ENCODE data around the gene TXK. TPM values are rescaled to one million over a fixed set of nuclear protein-coding genes. Genes with fewer than 3 reads are reported as not detected.

TXK gene
- total and polyA plus RNA-seq, 2 experiments from 2014 or later, result 0.14 to 0.40 TPM

DNA sequence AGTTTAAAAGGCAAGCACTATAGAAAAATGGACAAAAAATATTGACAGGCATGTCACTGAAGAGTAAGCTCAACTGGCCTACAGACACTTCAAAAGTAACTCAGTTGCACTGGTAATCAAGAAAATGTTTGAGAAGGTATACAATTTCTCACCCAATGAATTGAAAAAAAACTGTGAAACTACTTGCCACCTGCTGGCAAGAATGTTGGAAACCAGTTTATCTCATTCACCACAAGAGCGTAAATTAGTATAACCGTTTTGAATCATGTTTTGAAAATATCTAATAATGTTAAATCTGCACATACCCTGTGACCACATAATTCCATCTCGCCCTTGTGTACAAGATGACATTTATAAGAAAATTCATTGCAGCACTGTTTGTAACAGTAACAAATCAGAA is 31.7 kb downstream of the TXK start:
- Mint-ChIP-seq H3K9me3 (no peaks in the 10 kb centered on the region), H3K27ac (no peak overlapping the region), H3K4me3 (no peak overlapping the region), H3K36me3 (ENCODE audit: low read depth) (no peaks in the 10 kb centered on the region), H3K4me1 (peaks cover 3% of the 10 kb centered on the region; the same call in 2 of the 3 replicates), H3K27me3 (ENCODE audit: insufficient read depth, low read depth, poor library complexity) (no peaks in the 10 kb centered on the region)
- ATAC-seq, result no peak
- H3K9me2 ChIP-seq (ENCODE audit: insufficient read depth), result no peaks in the 10 kb centered on the region
- TF ChIP-seq, protein P1, sequence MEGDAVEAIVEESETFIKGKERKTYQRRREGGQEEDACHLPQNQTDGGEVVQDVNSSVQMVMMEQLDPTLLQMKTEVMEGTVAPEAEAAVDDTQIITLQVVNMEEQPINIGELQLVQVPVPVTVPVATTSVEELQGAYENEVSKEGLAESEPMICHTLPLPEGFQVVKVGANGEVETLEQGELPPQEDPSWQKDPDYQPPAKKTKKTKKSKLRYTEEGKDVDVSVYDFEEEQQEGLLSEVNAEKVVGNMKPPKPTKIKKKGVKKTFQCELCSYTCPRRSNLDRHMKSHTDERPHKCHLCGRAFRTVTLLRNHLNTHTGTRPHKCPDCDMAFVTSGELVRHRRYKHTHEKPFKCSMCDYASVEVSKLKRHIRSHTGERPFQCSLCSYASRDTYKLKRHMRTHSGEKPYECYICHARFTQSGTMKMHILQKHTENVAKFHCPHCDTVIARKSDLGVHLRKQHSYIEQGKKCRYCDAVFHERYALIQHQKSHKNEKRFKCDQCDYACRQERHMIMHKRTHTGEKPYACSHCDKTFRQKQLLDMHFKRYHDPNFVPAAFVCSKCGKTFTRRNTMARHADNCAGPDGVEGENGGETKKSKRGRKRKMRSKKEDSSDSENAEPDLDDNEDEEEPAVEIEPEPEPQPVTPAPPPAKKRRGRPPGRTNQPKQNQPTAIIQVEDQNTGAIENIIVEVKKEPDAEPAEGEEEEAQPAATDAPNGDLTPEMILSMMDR (conservative IDR thresholded peaks at IDR 0.05; ENCODE audit: low read depth in 2 of 2), result peak; percentile 25 to 55; a peak in 3 of 4 replicates
- TF ChIP-seq CREB1 (CRISPR knock-in tag; IDR thresholded peaks at IDR 0.05; ENCODE audit: low read depth), result no peak
- TF ChIP-seq, protein P2, sequence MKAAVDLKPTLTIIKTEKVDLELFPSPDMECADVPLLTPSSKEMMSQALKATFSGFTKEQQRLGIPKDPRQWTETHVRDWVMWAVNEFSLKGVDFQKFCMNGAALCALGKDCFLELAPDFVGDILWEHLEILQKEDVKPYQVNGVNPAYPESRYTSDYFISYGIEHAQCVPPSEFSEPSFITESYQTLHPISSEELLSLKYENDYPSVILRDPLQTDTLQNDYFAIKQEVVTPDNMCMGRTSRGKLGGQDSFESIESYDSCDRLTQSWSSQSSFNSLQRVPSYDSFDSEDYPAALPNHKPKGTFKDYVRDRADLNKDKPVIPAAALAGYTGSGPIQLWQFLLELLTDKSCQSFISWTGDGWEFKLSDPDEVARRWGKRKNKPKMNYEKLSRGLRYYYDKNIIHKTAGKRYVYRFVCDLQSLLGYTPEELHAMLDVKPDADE (IDR thresholded peaks at IDR 0.05), result no peak
- no peaks in the 10 kb centered on the region for H4K20me1 ChIP-seq (replicated peaks; ENCODE audit: insufficient read depth)
- DNase-seq (ENCODE audit: low spot score), result peak; percentile 40
- no peak overlapping the region; the same call in 1 of the 2 replicates for H3K27ac ChIP-seq (ENCODE audit: low read depth)
- no peak overlapping the region for H2AFZ ChIP-seq
- no peak overlapping the region for H3K4me2 ChIP-seq
- no peaks in the 10 kb centered on the region for H3F3A ChIP-seq (replicated peaks; ENCODE audit: low read depth)
- no peak overlapping the region for H3K4me3 ChIP-seq
- H3K27me3 ChIP-seq (ENCODE audit: insufficient read depth), result no peaks in the 10 kb centered on the region
- no peaks in the 10 kb centered on the region for H3K4me1 ChIP-seq (ENCODE audit: insufficient read depth)
- H3K36me3 ChIP-seq (ENCODE audit: insufficient read depth), result no peaks in the 10 kb centered on the region
- no peaks in the 10 kb centered on the region for H3K79me2 ChIP-seq (replicated peaks; ENCODE audit: insufficient read depth)

DNA sequence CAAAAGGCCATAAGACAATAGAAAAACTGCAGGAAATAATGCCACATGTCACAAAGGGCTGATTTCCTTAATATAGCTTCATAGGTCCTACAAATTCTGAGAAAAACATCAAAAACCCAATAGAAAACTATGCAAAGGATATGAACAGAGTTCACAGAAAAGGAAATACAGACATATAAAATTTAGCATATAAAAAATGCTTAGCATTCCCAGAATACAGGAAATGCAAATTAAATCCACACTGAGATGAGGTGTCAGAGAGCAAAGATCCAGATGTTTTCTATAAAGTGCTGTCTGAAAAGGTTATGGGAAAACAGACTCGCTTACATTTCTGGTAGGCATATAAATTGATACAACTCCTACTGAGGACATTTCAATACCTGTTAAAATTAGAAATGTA is 33.8 kb downstream of the TXK start:
- DNase-seq (ENCODE audit: low spot score) (no peak), ATAC-seq (no peak)
- Histone ChIP-seq H3K27me3 (ENCODE audit: insufficient read depth) (no peaks in the 10 kb centered on the region), H3K4me1 (ENCODE audit: insufficient read depth) (no peaks in the 10 kb centered on the region), H3K9me2 (ENCODE audit: insufficient read depth) (no peaks in the 10 kb centered on the region), H2AFZ (no peak overlapping the region), H4K20me1 (replicated peaks; ENCODE audit: insufficient read depth) (no peaks in the 10 kb centered on the region), H3K36me3 (ENCODE audit: insufficient read depth) (no peaks in the 10 kb centered on the region), H3K79me2 (replicated peaks; ENCODE audit: insufficient read depth) (no peaks in the 10 kb centered on the region), H3K27ac (ENCODE audit: low read depth) (no peak overlapping the region), H3K4me2 (no peak overlapping the region), H3F3A (replicated peaks; ENCODE audit: low read depth) (no peaks in the 10 kb centered on the region), H3K4me3 (no peak overlapping the region)
- Mint-ChIP-seq H3K9me3 (no peaks in the 10 kb centered on the region), H3K4me1 (peaks cover 3% of the 10 kb centered on the region; the same call in 2 of the 3 replicates), H3K36me3 (ENCODE audit: low read depth) (no peaks in the 10 kb centered on the region), H3K4me3 (no peak overlapping the region), H3K27ac (no peak overlapping the region), H3K27me3 (ENCODE audit: insufficient read depth, low read depth, poor library complexity) (no peaks in the 10 kb centered on the region)
- TF ChIP-seq EZH2 (IDR thresholded peaks at IDR 0.05; ENCODE audit: low read depth, unreplicated experiment) (no peak), JUNB (IDR thresholded peaks at IDR 0.05; ENCODE audit: unreplicated experiment) (no peak), POLR2AphosphoS5 (IDR thresholded peaks at IDR 0.05; ENCODE audit: low read depth) (no peak), NANOG (IDR thresholded peaks at IDR 0.05; ENCODE audit: borderline replicate concordance) (no peak), ZNF114 (CRISPR knock-in tag; IDR thresholded peaks at IDR 0.05) (no peak), CREB1 (CRISPR knock-in tag; IDR thresholded peaks at IDR 0.05; ENCODE audit: low read depth) (no peak), ZNF331 (CRISPR knock-in tag; IDR thresholded peaks at IDR 0.05; ENCODE audit: low read depth) (no peak), EZH2phosphoT487 (IDR thresholded peaks at IDR 0.05; ENCODE audit: unreplicated experiment) (no peak), STAT1 (IDR thresholded peaks at IDR 0.05; ENCODE audit: unreplicated experiment) (no peak)
- TF ChIP-seq, protein P1 (conservative IDR thresholded peaks at IDR 0.05; ENCODE audit: low read depth in 2 of 2), result no peak
- TF ChIP-seq, protein P2 (IDR thresholded peaks at IDR 0.05), result no peak
- TF ChIP-seq, protein P3, sequence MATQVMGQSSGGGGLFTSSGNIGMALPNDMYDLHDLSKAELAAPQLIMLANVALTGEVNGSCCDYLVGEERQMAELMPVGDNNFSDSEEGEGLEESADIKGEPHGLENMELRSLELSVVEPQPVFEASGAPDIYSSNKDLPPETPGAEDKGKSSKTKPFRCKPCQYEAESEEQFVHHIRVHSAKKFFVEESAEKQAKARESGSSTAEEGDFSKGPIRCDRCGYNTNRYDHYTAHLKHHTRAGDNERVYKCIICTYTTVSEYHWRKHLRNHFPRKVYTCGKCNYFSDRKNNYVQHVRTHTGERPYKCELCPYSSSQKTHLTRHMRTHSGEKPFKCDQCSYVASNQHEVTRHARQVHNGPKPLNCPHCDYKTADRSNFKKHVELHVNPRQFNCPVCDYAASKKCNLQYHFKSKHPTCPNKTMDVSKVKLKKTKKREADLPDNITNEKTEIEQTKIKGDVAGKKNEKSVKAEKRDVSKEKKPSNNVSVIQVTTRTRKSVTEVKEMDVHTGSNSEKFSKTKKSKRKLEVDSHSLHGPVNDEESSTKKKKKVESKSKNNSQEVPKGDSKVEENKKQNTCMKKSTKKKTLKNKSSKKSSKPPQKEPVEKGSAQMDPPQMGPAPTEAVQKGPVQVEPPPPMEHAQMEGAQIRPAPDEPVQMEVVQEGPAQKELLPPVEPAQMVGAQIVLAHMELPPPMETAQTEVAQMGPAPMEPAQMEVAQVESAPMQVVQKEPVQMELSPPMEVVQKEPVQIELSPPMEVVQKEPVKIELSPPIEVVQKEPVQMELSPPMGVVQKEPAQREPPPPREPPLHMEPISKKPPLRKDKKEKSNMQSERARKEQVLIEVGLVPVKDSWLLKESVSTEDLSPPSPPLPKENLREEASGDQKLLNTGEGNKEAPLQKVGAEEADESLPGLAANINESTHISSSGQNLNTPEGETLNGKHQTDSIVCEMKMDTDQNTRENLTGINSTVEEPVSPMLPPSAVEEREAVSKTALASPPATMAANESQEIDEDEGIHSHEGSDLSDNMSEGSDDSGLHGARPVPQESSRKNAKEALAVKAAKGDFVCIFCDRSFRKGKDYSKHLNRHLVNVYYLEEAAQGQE (IDR thresholded peaks at IDR 0.05; ENCODE audit: unreplicated experiment), result no peak

All from GM23338 (cell line).